COLO829 (cell line): ENCODE results near the gene MN1.

Experiments
- DNase-seq: peaks from one replicate; pipeline ENCODE4 v3.0.0; 2012; ENCODE audit warnings: low spot score

Gene MN1

DNA sequence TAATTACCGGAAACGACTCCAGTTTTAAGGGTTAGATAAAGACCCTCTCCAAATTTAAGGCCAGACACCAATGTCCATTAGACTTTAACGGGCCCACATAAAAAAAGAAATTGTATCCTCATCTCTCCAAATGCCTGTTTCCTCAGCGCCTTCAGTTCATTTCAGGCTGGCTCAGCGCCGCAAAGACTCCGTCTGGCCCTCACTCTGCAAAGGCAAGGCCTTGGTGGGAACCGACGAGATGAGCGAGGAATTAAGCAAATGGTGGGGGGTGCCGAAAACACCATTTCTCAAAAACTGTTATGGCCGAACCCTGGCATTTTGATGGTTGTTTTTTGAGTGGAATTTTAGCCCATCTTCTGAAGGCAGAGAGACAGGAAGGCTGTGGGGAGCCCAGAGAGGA is 15.7 kb downstream of the MN1 start:
- no peak for DNase-seq

DNA sequence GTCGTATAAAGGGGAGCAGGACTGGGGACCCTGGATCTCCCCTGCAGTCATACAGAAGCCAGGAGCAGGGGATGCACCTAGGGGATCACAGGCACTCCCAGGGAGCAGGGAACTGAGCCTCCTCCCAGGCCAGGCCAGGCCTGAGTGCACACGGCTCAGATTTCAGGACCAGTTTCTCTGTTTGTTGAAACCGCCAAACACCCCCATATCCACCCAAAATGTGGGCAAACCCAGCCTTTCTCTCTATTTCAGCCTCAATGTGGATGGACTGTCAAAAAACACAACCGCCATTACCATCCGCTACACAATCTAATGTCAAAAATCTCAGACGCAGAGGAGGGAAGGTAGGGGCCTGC is 17.5 kb downstream of the MN1 start:
- DNase-seq: no peak

DNA sequence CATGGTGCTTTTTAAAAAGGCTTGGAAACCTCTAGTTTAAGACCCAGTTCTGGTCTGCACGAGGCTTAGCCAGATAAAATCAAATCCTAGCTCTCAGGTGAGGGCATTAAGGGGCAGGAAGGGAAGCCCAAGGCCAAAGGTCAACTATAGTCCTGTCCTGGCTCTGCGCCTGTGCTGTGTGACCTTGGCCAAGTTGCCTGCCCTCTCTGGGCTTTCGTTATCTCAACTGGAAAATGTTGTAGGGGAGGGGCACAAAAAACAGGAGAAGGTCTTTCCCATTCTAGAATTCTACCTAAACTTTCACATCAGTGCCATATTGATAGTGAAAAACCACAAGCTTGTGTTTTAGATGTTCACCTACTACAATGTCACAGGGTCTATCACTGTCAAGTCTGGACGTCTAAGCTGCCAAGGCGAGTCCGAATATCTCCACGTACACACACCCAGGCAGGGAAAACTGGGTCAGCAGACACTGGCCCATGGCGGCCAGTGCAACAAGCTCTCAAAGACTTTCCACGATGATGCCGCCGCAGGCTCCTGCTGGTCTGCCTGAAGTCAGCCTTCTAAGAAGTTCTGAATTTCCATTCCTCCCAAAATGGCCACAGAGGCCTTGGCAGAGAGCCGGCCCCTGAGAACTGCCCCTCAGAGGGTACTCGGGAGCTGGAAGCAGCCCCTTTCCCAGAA is 18.0 kb downstream of the MN1 start:
- DNase-seq: no peak

DNA sequence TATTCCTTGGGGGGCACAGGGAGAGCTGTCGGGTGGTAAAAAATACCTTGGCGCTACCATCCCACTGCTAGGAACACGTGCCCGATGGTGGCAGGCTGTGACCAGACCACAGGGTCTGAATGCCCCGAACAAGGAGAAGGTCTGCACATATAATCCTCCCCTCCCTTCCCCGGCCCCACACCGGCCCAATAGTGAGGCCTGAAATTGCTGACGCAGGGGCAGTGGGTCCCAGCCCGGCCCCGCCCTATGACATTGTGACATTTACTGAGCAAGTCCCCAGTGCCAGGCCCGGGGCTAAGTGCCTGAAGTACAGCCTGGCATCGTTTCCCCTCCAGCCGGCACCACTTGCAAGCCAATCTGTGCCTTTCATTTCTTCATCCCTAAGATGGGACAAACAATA is 19.5 kb downstream of the MN1 start:
- no peak for DNase-seq

DNA sequence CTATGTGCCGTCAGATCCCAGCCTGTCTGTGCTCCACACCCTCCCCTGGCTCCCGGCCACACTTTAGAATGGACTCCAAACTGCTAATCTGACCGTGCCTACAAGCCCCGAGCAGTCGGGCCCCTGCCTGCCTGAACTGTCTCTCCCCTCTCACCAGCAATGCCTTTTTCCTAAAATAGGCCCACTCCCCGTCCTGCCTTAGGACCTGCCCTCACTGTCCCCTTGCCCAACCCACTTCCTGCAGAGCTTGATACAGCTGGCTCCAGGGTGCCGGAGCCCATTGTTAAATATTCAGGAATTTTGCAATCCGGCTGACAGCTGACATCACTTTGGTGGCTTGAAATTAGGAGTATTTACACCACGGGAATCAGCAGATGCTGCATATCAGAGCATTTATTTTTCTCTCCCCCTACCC is 21.4 kb downstream of the MN1 start:
- no peak for DNase-seq

DNA sequence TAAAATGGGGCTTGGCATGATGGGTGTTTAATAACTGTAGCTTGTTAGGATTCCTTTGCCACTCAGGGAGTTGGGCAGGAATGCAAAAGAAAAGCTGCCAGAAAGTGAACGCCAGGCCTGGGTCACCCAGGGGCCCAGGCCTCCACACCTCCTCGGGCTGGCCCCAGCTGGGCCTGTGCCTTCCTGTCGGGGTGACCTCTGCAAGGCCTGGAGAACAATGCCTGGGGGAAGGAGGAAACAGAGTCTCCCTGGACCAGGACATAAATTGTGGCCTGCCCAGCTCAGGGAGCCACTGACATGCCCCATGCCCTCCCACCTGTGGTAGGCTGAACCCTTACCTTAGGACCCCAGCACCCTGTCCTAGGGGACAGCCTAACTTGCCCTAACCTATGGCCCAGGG is 21.9 kb downstream of the MN1 start:
- DNase-seq: no peak

DNA sequence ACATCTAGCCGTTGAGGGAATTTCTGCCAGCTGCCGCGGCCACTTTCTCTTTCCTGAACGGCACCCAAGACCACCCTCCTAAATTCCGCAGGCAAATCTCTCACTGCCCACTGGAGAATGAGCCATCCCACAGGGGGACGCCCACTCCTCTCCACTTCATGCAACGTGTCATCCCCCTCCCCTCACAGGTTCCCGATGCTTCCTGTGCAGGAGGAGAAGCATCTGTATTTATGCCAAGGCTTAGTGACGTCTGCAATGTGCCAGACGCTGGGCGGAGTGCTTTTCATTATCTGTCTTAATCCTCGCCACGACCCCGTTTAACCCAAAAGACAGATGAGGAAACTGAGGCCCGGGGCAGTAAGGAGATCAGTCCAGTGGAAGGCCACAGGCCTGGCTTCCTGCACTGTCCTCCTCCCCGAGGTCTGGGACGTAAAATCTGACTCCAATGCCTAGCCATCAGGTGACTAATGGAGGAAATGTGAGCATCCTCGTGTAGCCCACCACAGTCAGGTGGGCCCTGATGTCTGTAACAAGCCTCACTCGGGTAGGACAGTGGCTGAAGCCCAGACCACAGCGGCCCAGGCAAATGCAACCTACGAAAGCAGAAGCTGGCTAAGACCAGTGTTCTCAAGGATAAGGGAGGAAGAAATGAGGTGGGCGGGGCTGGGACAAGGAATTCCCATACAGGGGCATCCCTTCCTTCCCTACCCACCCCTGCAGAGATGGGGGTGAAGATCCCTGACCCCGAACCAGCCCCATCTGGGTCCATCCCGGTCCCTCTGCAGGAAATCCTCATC is 23.1 kb downstream of the MN1 start:
- DNase-seq: no peak

DNA sequence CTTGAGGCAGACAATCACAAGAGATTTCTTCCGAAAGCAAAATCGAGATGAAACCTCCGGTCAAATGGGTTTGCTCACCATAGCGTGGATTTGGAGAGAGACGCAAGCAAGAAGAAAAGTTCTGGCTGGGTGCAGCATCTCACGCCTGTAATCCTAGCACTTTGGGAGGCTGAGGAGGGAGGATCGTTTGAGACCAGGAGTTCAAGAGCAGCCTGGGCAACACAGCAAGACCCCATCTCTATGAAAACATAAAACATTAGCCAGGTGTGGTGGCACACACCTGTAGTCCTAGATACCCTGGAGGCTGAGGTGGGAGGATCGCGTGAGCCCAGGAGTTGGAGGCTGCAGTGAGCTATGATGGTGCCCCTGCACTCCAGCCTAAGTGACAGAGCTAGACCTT is 24.4 kb downstream of the MN1 start:
- no peak for DNase-seq

DNA sequence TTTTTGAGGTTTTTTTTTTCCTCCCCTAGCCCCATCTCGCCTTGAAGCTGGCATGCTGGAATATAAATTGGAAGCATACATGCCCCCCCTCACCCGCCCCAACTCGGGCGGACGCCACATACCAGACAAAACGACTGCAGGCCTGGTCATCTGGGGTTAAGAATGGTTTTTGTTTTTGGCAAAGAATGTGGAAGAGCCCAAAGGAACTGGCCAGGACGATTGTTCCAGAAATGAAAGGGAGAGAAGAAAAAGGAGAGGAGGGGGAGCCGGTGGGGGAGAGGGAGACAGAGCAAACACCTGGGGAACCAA is 25.0 kb downstream of the MN1 start:
- no peak for DNase-seq

DNA sequence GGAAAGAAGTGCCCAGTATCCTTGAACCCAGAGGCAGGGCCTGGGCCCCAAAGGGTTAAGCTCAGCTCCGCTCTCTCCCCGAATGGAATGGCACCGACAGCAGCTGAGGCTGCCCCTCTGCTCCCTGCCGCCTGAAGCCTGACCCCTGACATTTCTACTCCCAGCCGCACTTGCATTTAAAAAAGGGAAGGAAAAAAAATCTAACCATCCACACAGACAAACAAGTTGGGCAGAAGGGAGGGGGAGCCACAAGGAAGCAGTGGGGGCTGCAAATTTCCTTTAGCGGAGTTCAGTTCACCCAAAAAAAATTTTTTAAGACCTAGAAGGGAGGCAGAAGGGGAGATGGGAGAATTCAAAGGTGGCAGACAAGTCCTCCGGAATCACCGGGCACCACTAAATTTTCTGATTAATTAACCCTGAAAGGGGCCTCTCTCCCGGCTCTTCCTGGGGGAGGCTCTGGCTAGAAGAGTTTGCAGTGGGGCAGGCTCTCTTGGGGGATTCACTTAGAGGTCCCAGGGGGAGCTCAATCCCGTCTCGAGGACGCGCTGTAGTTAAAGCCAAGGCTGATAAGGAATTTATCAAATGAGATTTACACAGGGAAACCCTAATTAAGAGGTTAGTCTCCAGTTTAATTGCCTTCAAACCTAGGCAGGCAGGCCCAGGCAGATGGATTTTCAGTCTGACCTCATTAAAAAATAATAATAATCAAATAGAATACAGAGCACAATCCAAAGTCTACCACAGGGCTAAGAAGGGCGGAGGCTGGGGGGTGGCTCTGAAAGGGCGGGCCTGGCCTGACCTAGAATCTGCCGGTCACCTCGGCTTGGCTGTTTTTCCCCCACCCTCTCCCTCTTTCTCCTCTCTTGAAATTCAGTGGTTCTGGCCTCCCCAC is 25.6 kb downstream of the MN1 start:
- DNase-seq: no peak

DNA sequence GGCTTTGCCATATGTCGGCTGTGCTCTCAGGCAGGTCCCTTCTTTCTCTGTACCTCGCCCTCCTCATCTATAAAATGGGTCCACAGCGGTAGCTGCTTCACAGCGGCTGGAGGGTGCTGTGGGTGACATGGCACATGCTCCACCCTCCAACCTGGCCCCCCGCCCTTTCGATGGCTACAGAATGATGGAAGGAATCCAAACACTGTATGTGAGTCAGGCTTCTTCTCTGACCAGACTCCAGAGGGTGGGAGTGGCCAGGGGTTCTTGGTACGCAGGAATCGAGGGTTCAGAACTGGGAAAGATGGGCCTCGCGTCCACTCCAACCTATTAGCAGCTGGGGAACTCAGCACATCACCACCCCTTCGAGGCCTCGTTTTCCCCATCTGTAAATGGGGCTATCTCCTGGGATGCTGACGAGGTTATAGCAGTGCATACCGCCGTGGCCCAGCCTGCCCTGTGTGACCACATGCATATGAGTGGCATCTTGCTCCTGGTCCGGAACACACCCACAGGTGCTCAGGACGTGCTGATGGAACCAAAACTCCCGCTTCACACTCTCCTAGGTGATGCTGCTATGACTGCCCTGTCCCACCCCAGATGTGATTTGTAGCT is 26.4 kb downstream of the MN1 start:
- DNase-seq: no peak

DNA sequence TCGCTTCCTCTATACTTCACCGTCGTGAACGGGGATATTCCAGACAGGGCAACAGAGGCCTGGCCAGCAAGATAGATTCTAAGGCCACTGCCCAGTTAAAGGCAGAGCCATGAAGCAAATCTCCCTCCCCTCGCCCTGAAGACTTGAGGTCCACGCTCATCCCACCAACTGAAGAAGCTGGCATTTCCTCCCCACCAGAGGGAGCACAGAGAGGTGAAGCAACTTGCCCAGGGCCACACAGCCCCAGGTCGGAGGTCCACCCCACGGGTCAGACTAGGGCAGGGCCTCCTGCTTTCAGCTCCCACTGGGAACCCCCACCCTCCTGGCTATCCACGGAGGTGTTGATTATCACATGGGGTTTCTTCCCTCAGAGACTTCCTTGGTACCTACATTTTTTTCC is 27.4 kb downstream of the MN1 start:
- no peak for DNase-seq

DNA sequence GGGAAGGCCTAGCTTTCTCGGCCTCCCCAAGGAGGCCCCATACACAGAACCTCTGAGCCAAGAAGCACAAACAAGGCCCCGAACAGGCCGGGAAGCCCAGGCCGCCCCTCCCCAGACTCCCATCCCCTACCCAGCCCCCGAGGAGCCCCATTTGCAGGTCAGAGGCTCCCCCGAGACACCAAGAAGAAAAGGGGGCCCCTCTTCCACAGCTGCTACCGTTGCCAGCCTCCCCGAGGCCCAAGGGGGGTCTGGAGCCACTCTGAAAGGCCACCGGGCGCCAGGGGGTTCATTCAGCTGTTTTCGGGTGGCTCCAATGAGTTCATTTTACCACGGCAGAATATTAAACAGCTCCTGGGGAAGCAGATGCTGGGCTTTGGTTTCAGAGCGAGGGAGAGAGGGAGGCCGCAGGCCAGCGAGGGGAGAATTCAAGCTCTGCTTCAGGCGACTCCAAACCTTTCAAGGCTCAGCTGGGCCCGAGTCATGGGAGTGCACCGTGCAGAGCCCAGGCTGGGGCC is 28.5 kb downstream of the MN1 start:
- DNase-seq: no peak

DNA sequence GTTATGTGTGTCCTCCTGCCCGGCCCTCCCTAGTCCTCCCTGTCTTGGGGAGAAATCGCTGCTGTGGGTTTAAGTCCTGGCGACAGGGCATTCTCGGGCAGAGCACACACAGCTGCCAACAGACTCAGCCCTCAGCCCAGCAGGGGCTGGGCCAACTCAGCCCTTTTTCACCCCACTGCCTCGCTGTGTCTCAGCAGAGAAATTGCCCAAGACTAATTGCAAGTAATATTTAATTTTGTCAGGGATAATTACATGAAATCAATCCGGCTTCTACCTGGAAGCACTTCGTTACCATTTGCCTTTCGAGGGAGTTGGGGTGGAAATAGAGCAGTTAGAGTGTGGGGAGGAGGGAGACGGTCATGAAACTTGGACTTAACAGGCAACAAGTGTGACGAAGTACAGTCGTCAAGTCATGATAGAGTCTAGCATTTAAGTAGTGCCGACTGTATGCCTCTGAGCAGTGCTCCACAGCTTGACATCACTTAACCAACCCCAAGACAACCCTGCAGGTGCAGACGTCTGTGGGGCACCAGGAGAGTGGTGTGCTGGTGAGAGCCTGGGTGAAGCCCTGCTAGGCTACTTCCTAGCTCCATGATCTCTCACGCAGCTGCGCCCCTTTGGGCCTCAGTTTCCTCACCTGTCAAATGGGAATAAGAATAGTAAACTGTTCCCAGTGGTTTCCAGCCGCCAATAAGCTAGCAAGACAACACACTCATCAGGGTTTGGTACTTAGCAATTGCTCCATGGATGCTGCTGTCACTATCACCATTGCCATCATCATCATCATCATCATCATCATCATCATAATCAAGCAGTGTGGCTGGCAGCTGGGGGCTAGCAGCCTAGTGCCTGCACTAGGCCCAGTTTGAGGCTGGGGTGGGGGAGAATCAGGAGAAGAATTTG is 29.2 kb downstream of the MN1 start:
- no peak for DNase-seq

DNA sequence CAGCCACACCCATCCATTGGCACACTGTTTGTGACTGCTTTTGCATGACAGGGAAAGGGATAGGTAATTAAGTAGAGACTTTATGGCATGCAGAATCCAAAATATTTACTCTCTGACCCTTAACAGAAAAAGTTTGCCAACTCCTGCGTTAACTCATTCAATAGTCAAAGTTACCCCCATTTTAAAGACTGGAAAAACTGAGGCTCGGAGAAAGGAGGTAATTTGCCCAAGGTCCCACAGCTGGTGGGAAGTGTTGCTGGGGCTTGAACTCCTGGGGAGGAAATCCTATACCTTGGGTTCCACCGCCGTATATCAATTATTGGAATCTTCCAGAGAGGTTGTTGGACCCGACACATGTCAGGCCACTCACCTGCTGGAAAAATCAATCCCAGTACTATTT is 29.9 kb downstream of the MN1 start:
- no peak for DNase-seq

DNA sequence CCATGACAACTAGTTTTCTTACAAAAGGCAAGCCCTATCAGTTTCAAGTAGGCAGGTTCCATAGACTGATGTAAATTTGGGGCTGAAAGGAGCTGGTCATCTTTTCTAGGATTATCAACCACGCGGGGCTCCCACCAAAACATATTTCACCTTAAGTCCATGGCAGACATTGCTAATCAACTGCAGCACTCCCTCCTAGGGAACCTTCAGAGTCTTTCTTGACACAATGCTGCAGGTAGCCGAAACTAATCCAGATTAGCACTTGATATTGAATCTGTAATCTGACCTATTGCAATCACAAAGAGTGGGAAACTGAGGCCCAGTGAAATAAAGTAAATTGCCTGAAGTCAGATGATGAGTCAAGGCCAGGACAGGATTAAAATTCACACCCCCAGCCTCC is 32.5 kb downstream of the MN1 start:
- DNase-seq: no peak

DNA sequence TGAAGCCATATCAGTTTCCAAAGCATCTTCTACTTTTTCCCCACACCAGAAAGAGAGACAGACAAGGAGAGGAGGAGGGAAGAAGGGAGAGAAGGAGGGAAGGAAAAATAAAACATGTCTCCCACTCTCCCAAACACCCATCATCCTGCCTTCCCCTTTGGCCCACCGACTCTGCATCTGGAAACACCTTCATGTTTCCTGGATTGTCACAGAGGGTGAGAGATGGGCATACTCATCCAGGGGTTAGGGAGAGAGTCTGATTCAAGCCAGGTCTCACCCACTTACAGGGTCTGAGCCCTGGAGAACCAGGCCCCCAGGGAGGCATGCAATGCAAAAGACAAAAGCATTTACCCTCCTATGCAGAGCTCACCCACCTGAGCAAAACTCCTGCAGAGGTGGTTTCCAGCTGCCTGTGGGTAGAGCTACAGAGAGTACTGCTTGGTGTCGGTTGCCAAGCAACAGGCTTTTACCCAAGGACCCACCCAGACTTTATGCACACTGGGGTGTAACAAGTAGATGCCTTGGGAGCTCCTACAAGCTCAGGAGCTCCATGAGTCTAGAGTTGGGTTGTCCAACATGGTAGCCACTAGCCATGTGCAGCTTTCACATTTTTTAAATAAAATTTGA is 33.4 kb downstream of the MN1 start:
- no peak for DNase-seq

DNA sequence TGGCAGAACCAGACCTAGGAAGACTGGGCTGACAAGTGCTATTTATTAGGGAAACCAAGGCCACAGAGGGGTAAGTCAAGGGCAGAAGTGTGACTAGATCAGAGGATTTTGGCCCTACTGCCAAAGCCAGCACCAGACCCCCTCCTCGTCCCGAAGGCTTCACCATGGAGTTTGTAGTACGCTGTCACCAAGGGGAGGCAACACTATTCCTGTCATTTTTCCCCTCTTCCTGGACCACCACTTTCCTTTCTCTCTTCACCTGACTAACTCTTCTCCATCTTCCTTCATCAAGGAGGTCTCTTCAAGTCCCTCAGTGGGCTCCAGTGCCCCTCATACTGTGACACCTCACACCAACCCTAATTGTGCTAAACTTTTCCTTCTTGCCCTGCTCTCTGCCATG is 34.9 kb downstream of the MN1 start:
- no peak for DNase-seq

DNA sequence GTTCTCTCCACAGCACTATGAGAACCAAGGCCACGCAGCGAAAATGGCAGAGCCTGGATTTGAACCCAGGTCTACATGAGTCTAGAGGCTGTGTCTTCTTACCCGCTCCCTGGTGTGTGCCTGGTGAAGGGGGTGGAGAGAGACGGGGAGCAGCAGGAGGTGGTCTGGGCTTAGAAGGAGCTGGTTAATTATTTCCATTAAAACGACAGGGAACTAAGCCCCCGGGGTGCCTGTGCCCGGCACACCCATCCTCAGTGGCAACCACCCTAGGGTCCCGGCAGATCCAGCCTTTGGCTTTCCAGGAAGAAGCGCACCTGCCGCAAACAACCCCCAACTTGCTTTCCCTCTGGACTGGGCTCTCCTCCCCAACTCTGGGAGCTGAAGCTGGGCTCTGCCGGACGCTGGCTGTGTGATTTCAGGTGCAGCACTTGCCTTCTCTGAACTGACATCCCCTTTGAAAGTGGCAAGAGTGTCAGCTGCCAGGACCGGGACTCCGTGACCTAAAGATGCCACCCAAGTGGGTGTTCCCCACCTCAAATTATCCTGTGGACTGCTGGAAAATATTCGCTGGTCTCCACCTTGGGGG is 35.8 kb downstream of the MN1 start:
- no peak for DNase-seq

DNA sequence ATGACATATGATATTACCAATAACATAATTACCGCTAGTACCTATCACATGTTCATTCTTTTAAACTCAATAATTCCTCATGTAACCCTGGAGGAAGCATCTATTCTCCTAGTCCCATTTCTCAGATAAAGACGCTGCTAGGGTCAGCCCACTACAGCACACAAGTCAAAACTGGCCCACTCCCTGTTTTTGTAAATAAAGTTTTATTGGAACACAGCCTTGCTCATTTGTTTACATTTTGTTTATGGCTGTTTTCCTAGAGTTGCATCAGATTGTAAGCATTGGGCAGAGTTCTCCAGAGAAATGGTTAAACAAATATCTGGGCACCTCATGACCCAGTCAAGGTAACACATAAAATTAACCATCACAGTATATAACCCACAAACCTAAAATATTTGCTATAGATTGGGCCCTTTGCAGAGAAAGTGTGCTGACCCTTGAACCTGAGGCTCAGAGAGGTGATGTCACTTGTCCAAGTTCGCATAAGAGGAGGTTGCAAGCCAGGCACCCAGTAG is 36.8 kb downstream of the MN1 start:
- DNase-seq: no peak
